ENCODE results near the gene UBA52.

DNA sequence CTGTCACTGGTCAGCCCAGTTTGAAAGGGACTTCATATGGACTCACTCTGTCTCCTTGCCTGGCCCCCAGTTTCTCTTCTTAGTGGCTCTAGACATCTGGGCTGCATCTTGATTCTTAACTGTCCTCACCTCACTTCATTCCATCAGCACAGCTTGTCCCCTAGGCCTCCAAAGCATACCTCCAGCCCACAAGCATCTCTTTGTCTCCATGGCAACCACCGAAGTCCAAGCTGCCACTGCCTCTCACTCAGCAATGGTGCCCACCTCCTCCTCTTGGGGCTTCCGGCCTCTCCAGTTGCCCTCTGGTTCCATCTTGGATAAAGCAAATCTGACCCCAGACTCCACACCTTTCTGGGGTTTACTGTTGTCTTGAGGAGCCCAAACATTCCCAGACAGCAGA is 55.2 kb downstream of the UBA52 start:
- TF ChIP-seq, protein P1, sequence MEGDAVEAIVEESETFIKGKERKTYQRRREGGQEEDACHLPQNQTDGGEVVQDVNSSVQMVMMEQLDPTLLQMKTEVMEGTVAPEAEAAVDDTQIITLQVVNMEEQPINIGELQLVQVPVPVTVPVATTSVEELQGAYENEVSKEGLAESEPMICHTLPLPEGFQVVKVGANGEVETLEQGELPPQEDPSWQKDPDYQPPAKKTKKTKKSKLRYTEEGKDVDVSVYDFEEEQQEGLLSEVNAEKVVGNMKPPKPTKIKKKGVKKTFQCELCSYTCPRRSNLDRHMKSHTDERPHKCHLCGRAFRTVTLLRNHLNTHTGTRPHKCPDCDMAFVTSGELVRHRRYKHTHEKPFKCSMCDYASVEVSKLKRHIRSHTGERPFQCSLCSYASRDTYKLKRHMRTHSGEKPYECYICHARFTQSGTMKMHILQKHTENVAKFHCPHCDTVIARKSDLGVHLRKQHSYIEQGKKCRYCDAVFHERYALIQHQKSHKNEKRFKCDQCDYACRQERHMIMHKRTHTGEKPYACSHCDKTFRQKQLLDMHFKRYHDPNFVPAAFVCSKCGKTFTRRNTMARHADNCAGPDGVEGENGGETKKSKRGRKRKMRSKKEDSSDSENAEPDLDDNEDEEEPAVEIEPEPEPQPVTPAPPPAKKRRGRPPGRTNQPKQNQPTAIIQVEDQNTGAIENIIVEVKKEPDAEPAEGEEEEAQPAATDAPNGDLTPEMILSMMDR (IDR thresholded peaks at IDR 0.05; ENCODE audit: insufficient read depth, low read length, poor library complexity, severe bottlenecking), result no peak
- no peak for TF ChIP-seq EZH2phosphoT487 (conservative IDR thresholded peaks at IDR 0.05; ENCODE audit: low read length)
